HG03108 (cell line): ENCODE results near the gene ENHO.
"Not testable (repeated sequence)": the region's sequence is repeated elsewhere in the genome, so short reads cannot be mapped to it uniquely, and the experiment has no call there.

Experiments used
- ATAC-seq: cut with Tn5 transposase; IDR thresholded peaks from one replicate; pipeline ENCODE4 v1.9.1; 2021; ENCODE audit warnings: moderate library complexity; ENCODE audit not compliant: unreplicated experiment

ENHO gene

DNA sequence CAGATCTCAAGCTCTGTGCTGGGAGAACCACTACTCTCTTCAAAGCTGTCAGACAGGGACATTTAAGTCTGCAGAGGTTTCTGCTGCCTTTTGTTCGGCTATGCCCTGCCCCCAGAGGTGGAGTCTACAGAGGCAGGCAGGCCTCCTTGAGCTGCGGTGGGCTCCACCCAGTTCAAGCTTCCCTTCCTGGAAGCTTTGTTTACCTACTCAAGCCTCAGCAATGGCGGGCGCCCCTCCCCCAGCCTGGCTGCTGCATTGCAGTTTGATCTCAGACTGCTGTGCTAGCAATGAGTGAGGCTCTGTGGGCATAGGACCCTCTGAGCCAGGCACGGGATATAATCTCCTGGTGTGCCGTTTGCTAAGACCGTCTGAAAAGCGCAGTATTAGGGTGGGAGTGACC is 9.3 kb upstream of the ENHO start:
- not testable (repeated sequence) for ATAC-seq

DNA sequence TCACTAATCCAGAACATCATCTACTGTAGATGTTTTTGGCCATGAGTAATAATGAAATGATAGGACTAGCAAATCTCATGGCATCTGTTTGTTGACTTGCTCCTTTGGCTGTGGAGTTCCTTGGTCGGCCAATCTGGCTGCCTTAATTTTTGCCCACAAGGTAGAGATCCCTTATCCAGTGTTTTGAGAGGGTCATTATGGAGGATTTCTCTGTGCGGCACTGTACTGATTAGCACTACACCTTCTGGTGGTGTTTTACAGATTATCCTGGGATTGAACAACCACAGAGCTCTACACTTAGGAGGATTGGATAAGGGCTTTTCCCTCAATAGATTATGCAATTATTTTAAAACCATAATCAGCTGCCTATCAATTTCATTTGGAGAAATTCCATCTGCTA is 3.2 kb upstream of the ENHO start:
- ATAC-seq = no peak

DNA sequence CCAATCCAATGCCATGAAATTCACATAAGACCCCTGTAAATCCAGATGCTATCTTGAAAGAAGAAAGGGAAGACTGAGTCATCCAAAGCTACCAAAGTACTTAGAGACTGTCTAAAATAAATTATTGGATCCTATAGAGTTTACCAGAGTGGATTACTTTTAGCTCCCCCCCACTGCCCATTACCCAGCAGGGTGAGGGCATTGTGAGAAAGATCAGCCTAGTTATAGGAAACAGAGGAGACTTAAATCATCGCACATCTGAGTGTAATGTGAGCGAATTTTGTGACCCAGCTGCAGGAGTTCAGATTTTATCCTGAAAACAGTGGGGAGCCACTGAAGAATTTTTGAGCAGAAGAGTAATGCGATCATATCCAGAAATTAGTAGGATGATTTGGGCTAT is 1.6 kb upstream of the ENHO start:
- no peak for ATAC-seq

DNA sequence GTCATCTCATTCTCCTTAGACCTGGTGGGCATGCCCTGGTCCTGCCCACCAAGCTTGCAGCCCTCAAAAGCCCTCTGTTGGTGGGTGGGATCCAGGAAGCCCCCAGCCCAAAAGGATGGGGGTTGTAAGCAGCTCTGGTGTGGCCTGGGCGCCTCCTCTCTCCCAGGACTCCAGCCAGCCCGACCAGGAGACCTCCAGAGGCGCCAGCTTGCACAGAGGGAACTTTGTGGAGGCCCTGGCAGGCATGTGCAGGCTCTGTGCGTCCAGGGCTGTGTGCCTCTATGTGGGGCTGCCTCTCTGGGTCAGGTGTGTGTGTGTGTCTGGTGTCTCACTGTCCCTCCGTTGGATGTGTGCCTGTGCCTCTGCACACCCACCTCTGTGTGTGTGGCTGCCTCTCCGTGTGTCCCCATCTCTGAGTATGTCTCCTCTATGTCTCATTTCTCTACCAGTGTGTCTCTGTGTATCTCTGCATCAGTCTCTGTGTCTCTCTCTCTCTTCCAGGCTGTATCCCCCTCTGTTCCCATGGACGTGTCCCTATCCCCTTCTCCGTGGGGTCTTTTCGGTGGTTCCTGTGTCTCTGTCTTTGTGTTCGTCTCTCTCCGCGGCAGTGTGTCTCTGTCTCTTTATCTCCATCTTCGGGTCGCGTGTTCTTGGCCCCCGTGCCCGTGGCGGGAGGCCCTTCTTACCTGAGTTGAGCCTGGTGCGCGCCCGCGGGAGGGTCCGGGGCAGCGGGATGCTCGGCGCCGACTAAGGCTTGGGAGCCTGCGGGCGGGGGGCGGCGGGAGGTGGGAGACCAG is 501 bp downstream of the ENHO start:
- no peak for ATAC-seq

DNA sequence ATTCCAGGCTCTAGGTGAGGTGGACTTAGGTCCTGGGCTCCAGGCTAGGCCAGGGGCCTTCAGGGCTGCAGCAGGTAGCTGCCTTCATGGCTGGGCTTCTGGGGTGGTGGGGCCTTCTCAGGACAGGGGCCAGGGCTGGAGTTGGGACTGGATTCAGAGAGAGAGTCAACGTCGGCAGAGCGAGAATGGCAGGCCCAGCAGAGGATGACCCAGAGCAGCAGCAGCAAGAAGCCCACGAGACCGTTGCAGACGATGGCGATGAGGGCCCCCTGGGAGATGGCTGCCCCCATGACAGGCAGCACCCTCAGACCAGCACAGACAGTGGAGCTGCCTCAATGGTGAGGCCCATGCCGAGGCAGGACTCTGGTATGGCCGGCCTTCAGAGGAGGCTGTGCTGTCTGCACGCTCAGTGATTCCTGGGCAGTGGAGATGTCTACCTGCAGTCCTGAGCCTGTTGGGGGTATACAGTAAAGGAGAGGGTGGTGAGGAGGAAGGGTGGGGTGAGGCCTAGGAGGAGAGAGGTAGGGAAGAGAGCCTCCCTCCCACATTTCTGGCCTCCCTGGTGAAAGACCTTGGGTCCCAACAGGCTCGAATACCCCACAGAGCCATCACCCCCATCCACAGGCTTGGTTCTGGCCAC is 1.3 kb downstream of the ENHO start:
- ATAC-seq = no peak

DNA sequence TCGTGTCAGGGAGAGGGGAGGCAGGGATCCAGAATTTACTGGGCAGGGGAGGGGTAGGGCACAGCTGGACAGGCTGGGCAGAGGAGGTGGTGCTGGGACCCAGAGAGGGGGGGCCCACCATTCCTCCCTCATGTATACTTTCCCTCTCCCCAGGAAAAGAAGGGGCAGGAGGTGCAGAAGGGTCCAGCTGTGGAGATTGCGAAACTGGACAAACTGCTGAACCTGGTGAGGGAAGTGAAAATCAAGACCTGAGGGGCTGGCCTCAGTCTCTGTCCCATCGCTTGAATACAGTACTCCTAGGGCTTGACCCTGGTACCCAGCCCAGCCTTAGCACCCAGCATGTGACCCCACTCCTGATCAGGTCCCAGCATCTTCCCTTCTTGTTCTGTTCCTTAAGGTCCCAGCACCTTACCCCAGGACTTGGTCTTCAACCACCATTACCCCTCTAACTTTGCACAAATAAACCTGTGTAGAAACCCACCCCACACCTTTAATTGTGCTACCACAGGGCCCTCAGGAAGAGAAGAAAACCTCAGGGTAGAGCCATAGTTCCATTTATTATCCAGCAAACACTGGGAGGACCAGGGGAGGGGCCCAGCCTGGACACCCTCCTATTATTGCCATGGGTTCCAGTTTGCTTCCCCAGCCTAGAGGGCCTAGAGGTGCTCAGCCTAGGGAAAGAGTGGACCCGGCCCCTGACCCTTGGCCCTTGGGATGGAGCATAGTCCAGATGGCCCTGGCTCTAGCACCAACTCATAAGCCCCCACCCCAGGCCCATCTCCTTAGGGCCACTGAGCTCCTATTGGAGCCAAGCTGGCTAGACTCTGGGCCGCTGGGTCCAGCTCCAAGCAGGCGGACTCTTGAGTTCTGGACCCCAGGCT is 2.0 kb downstream of the ENHO start:
- no peak for ATAC-seq

DNA sequence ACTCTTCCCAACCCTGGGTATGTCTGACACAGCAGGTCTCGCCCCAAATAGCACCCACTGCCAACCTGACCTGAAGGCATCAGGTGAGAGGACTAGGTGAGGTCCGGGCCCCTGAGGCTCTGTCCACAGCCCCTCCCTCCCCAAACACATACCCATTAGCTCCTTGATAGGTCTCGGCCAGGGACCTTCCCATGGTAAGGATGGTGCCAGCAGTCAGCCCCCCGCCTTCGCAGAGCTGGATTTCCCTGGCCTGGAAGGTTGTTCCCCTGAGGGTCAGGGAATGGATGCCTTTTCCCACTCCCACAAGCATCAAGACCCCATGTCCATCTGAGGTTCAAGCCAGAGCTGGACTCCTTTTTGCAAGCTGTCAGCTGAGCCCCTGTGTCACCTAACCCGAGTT is 2.7 kb downstream of the ENHO start:
- no peak for ATAC-seq

DNA sequence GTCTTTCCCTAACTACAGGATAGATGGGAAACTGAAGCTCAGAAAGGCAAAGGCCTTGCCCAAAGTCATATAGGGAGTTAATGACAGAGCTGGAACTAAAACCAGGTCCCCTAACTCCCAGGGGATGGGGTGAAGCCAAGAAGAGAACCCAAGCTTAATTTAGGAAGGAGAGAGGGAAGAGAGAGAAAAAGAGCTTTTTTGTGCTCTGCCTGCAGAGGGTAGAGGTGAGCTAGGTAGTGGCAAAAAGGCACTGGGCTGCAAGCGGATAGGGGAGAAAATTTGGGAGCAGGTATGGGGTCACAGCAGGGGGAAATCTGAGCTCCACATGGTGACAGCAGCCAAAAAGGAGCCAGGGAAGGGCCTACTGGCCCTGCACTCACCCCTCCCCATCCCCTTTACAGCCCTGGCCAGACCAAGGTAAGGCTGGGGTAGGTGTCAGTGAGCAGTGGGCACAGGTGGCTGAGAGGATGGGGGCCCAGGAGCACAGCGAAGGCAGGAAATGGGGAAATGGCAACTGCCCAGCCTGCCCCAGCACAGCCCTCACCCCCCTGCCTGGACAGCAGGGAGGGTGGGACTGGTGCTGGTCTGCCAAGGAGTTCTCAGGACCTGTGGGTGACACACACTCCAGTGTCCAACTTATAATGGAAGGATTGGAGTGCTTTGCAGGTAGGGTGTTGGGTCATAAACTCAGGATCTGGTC is 3.3 kb downstream of the ENHO start:
- ATAC-seq = no peak

DNA sequence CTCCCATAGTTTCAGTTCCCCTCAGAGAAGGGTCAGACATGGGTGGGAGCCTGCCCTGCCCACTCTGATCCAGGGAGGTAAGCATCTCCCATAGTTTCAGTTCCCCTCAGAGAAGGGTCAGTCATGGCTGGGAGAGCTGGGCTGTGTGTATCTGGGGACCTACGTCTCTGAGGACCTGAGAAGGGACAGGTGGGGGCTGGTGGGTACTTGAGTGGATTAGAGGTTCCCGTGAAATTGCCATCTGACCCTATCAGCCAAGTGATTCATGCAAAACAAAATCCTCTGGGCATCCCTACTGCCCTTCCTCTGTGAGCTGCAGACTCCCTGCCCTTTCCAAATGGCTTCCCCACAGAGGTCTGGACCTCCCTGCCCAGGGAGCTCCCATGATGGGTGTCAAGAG is 3.9 kb downstream of the ENHO start:
- ATAC-seq = no peak

DNA sequence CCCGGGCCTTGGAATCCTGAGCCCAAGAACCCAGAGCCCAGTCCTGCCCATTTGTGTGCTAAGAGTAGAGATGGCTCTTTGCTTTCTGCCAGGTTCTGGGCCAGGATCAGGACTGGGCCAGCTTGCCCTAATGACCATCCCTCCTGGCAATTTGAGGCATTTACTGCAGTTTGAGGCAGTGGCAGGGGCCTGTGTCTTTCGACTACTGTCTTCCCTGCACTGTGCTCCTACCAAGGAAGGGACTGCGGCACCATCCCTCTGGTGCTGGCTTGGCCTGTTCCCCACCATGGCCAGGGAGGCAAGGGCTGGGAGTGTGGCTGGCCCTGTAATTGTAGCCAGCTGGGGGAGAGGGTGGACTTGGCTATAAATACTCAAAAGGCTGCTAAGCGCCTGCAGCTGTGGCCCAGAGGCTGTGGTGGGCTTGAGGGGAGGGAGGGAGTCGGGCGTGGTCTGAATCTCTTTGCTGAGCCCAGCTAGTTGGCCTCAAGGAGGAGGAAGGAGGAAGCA is 4.6 kb downstream of the ENHO start:
- ATAC-seq = no peak

DNA sequence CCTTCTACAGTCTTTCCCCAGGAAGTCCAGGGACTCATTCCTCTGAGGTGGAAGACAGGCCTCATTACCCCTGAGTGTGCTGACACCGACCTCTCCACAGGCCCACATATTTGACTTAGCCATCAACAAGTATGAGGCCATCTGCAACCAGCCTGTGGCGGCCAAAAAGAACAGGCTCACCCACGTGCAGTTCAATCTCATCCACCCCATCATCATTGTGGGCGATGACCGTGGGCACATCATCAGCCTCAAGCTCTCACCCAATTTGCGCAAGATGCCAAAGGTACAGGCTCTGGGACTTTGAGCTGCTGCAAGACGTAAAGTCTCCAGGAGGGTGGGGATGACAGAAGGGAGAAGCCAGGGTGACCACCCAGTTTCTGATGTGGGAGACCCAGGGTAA is 5.6 kb downstream of the ENHO start:
- ATAC-seq = no peak

DNA sequence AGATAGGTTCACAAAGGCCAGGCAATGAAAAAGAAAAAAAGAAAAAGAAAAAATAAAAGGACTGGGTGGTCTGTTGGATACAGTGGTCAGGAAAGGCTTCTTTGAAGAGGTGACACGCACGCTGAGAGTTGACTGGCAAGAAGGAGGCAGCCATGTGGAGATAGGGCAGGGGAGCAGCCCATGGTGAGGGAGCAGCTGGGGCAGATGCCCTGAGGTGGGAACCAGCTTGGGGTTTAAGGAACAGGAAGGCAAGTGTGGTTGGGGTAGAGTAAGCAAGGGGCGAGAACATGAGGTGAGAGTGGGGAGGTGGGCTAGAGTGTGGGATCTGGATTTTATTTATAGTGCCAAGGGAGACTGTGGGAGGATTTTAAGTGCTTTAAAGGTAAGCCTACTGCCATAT is 6.8 kb downstream of the ENHO start:
- no peak for ATAC-seq

DNA sequence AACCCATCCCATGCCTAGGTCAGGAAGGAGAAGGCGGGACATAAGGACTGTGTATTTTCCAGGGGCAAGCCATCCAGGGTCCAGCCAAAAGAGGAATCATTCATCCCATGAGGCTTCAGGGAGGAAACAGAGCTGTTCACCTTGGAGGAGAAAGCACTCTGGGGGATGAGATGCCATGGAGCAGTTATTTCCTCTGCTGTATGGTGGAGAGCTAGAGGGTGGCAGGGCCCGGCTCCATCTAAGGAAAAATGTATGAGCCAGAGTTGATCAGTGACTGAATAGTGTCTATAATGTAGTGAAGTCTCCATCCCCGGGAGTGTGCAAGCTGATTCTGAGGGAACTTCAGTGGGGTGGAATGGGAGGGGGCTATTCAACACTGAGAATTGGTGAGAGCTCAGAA is 8.0 kb downstream of the ENHO start:
- no peak for ATAC-seq

DNA sequence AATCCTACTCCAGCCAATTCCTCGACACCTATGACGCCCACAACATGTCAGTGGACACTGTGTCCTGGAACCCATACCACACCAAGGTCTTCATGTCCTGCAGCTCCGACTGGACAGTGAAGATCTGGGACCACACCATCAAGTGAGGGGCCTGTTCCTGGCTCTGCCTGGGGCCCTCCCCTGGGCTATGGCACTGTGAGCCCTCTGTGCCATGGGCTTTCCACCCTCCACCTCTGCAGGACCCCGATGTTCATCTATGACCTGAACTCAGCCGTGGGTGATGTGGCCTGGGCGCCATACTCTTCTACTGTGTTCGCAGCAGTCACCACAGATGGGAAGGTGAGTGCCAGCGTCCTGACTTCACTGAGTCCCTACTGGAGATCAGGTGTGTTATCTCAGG is 8.4 kb downstream of the ENHO start:
- ATAC-seq = no peak

DNA sequence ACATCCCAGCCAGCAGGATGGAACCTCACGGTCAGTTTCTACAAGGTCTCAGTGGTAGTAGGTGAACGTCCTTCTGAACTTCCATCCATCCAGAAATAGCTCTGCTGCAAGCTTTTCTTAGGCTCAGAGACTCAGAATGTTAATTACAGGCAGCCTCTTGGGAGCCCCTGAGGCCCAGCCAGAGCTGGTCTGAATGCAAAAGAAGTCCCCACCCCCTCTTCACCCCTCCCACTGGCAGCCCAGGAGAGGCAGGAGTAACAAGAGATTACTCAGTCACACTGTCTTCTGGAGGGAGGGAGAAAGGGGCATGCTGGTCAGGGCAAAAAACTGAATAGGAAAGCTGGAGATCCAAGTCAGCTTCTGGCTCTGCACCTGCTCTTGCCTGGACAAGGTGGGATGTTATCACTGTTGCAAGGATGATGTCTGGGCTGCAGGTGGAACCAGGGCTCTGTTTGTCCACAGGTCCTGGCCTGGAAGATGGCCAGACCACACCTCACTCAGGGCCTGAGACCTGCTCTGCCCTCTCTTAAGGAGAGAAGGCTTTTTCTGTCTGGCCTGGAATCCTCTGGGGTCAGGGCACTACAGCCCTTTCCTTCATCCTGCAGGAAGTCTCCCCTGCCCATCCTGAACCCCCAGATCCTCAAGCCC is 9.1 kb downstream of the ENHO start:
- no peak for ATAC-seq

DNA sequence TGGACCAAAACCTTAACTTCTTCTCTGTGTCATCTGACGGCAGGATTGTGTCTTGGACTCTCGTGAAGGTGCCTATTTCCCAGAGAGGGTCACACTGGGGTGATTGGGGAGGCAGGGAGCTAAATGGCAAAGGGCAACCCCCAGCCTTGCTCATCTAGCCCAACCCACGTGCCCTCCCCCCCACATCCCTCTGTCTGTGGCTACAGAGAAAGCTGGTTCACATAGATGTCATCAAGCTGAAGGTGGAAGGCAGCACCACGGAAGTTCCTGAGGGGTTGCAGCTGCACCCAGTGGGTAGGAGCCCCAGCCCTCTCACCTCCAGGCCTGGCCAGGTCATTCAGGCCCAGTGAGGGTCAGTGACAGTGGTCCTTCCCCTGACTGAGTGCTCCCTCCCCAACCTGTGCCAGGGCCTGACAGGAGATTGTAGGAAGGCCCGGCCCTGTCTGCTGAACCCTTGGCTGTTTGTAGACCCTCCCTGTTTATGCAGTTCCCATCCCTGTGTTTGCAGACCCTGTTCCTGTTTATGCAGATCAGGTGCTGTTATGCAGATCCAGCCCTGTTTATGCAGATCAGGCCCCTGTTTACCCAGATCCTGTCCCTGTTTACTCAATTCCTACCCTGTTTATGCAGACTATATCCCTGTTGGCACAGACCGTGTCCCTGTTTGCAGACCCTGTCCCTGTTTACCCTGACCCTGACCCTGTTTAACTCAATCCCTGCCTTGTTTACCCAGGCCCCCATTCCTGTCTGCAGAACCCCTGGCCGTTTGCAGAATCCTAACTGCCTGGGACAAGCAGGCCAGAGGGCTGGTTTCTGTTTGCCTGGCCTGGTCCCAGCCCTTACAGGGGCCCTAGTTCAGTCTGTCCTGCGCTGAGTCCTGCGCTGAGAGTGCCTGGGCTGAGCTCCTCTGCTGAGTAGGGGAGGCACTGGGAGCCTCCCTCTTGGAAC is 10.4 kb downstream of the ENHO start:
- no peak for ATAC-seq

DNA sequence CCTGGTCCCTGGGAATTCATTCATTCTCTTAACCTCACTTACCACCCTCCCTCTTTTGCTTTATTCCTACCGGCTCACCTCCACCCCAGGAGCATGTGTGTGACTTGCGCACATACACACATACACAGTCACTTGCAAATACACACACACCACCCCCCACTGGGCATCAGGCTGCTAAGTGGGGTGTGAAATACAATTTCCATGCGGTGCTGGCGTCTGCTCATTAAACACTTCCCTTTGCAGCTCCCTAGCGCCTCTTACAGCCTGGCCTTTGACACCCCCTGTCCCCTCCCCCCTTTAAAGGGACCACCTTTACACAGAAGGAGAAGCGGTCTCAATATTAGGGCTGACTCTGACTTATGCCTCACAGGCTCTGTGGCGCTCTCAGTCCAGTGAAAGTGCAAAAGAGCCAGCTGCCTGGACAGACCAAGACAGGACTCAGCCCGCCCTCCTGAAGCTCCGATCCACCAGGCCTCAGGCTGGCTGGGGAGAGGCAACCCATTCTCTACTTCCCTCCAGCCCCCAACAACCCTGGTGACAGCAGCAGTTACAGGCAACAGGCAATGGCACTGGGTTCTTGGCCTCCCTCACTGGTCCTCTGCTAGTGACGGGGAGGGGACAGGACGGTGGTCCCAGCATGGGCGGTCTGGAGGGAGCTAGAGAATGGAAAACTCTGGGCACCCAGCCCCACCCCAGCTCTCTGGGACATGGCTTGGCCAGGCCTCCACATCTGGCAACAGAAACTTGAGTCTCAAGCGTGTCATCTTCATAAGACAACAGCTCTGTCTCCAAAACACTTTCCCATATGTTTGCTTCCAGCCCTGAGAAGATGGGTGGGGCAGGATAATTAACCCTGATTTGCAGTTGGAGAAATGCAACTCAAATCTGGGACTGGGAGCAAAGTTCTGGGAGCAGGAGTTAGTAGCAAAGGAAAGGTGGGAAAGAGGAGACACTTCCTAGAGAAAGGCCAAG is 12.0 kb downstream of the ENHO start:
- ATAC-seq = no peak

DNA sequence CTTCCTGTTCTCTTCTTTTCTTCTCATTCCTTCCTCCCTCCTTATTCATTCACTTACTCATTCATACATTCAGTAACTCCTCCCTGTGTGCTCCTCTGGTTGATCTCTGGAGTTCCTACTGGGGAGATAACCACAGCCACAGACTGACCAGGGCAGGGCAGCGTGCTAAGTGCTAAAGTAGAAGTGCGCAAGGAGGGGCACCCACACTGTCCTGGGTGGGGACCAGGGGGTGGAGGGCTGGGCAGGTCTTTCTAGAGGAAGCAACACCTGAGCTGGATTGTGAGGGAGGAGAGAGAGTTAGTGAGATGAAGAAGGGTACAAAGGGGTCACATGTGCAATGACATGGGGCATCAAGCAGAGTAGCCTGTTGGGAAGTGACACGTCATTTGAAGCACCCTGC is 13.8 kb downstream of the ENHO start:
- no peak for ATAC-seq
